MM.1S (cell line): ENCODE data around the gene AMIGO3.

Source experiments
- DNase-seq: peaks from one replicate; pipeline ENCODE4 v3.0.0-alpha.2; 2015
- H2AFZ ChIP-seq: fragments of 300-600 bp; sonication (generic); 2 replicates; pipeline ENCODE4 v1.6.0; 2016; ENCODE audit warnings: antibody characterized with exemption, low read length
- H3F3A ChIP-seq: fragments of 300-600 bp; sonication (generic); 2 replicates; pipeline ENCODE4 v1.6.1; 2016; ENCODE audit warnings: mild to moderate bottlenecking, antibody characterized with exemption, low read length, moderate library complexity, mixed read lengths; ENCODE audit not compliant: insufficient read depth
- H3K27ac ChIP-seq: fragments of 300-600 bp; sonication (generic); 2 replicates; pipeline ENCODE4 v1.5.1; 2016; ENCODE audit warnings: mild to moderate bottlenecking, low read length
- H3K27me3 ChIP-seq: fragments of 300-600 bp; sonication (generic); replicated peaks from 2 replicates; pipeline ENCODE4 v1.6.0; 2016; ENCODE audit warnings: low read length; ENCODE audit not compliant: insufficient read depth
- H3K36me3 ChIP-seq: fragments of 300-600 bp; sonication (generic); replicated peaks from 2 replicates; pipeline ENCODE4 v1.6.1; 2016; ENCODE audit warnings: mild to moderate bottlenecking, low read length, mixed read lengths; ENCODE audit not compliant: insufficient read depth
- H3K4me1 ChIP-seq: fragments of 300-600 bp; sonication (generic); 2 replicates; pipeline ENCODE4 v1.6.1; 2016; ENCODE audit warnings: low read length, mixed read lengths
- H3K4me2 ChIP-seq: fragments of 300-600 bp; sonication (generic); 2 replicates; pipeline ENCODE4 v1.6.0; 2016; ENCODE audit warnings: low read depth, low read length
- H3K4me3 ChIP-seq: fragments of 300-600 bp; sonication (generic); 2 replicates; pipeline ENCODE4 v1.5.1; 2016; ENCODE audit warnings: low read length, mixed read lengths
- H3K79me2 ChIP-seq: fragments of 300-600 bp; sonication (generic); 2 replicates; pipeline ENCODE4 v1.6.1; 2016; ENCODE audit warnings: mixed run types, low read length, mixed read lengths
- H3K9ac ChIP-seq: fragments of 300-600 bp; sonication (generic); 2 replicates; pipeline ENCODE4 v1.6.1; 2016; ENCODE audit warnings: low read length, mixed read lengths
- H3K9me2 ChIP-seq: fragments of 300-600 bp; sonication (generic); replicated peaks from 2 replicates; pipeline ENCODE4 v1.6.1; 2016; ENCODE audit warnings: mild to moderate bottlenecking, low read length, mixed read lengths; ENCODE audit not compliant: insufficient read depth
- H3K9me3 ChIP-seq: fragments of 300-600 bp; sonication (generic); replicated peaks from 2 replicates; pipeline ENCODE4 v1.6.1; 2016; ENCODE audit warnings: mild to moderate bottlenecking, low read length, mixed read lengths; ENCODE audit not compliant: insufficient read depth
- H4K20me1 ChIP-seq: fragments of 300-600 bp; sonication (generic); 2 replicates; pipeline ENCODE4 v1.6.1; 2016; ENCODE audit warnings: mild to moderate bottlenecking, low read length, moderate library complexity, mixed read lengths; ENCODE audit not compliant: insufficient read depth
- EZH2 ChIP-seq: fragments of 300-600 bp; sonication (generic); optimal IDR thresholded peaks from 2 replicates; pipeline ENCODE3; 2017; ENCODE audit warnings: low read depth, mild to moderate bottlenecking, antibody characterized with exemption, low read length, mixed read lengths
- EZH2phosphoT487 ChIP-seq: fragments of 300-600 bp; sonication (generic); IDR thresholded peaks from 2 replicates; pipeline ENCODE4 v1.6.1; 2018; ENCODE audit warnings: antibody characterized with exemption, low read length
- TF ChIP-seq, protein P1 (sequence below): fragments of 300-600 bp; sonication (generic); IDR thresholded peaks from 2 replicates; pipeline ENCODE4 v1.5.1; 2016; ENCODE audit warnings: antibody characterized with exemption, low read length, mixed read lengths

Gene AMIGO3

DNA sequence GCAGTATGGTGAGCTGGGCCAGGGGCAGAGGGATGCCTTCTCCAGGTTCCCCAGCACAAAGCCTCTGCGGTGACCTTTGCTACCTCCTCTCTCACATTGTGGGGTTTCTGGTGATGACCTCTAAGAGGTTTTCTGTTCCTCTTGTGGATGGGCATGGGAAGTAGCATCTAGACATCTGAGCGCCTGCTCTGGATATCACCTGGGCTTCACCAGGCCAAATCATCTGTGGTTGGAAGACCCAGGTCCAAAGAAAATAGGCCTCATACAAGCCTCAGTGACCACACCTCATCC is 38.3 kb downstream of the AMIGO3 start:
- Histone ChIP-seq H4K20me1 (no peaks in the 10 kb centered on the region), H3K36me3 (no peaks in the 10 kb centered on the region)

DNA sequence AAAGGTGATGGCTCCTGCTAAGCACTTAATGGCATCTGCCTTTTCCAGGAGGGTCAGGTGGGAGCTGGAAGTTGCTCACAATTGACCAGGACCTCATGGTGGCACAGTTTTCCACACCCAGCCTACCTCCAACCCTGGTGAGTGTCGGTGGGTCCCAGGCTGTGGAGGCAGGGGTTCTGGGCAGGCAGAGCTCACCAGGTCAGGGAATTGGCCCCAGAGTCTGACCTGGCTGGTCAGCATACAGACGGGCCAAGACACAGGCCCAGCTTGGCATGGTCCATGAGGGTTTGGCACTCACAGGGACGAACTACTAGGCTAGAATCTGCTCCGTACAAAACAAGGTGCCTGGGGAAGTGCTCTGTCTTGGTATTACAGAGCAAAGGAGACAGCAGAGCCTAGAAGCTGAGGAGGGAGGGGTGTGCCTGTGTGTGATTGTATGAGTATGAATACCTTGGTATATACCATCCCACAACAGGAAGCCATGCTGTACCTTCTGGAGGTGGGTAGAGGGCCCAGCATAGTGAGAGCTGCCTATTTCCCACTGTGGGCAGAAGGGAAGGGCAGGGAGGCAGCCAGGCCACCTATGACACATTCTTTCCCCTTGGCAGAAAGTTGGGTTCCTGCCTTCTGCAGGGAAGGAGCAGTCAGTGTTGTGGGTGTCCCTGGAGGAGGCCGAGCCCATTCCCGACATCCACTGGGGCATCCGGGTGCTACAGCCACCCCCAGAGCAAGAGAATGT is 38.8 kb downstream of the AMIGO3 start:
- Histone ChIP-seq H3K27me3 (no peaks in the 10 kb centered on the region), H3K27ac (no peak overlapping the region), H3K4me1 (no peaks in the 10 kb centered on the region), H3F3A (no peaks in the 10 kb centered on the region), H2AFZ (no peak overlapping the region), H3K4me3 (no peak overlapping the region), H3K4me2 (no peak overlapping the region), H4K20me1 (no peaks in the 10 kb centered on the region), H3K36me3 (no peaks in the 10 kb centered on the region), H3K79me2 (peaks cover 11% of the 10 kb centered on the region; the same call in 1 of the 2 replicates), H3K9ac (no peak overlapping the region), H3K9me2 (no peaks in the 10 kb centered on the region), H3K9me3 (no peaks in the 10 kb centered on the region)
- DNase-seq, result no peak
- TF ChIP-seq EZH2phosphoT487 (no peak), EZH2 (no peak)
- TF ChIP-seq, protein P1, sequence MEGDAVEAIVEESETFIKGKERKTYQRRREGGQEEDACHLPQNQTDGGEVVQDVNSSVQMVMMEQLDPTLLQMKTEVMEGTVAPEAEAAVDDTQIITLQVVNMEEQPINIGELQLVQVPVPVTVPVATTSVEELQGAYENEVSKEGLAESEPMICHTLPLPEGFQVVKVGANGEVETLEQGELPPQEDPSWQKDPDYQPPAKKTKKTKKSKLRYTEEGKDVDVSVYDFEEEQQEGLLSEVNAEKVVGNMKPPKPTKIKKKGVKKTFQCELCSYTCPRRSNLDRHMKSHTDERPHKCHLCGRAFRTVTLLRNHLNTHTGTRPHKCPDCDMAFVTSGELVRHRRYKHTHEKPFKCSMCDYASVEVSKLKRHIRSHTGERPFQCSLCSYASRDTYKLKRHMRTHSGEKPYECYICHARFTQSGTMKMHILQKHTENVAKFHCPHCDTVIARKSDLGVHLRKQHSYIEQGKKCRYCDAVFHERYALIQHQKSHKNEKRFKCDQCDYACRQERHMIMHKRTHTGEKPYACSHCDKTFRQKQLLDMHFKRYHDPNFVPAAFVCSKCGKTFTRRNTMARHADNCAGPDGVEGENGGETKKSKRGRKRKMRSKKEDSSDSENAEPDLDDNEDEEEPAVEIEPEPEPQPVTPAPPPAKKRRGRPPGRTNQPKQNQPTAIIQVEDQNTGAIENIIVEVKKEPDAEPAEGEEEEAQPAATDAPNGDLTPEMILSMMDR, result no peak

More for the DNA sequence above, 38.3 kb downstream of the AMIGO3 start:
- no peaks in the 10 kb centered on the region for H3K4me1 ChIP-seq
- peaks cover 6% of the 10 kb centered on the region; the same call in 1 of the 2 replicates for H3K79me2 ChIP-seq
- no peak for DNase-seq
- no peak overlapping the region for H3K4me3 ChIP-seq
- no peak overlapping the region for H3K4me2 ChIP-seq
- no peaks in the 10 kb centered on the region for H3F3A ChIP-seq
- H2AFZ ChIP-seq, result no peak overlapping the region
- H3K27ac ChIP-seq, result no peak overlapping the region
- no peaks in the 10 kb centered on the region for H3K9me3 ChIP-seq
- TF ChIP-seq EZH2phosphoT487, result no peak
- TF ChIP-seq, protein P1, result no peak
- TF ChIP-seq EZH2, result no peak
- H3K27me3 ChIP-seq, result no peaks in the 10 kb centered on the region
- H3K9me2 ChIP-seq, result no peaks in the 10 kb centered on the region
- no peak overlapping the region for H3K9ac ChIP-seq

DNA sequence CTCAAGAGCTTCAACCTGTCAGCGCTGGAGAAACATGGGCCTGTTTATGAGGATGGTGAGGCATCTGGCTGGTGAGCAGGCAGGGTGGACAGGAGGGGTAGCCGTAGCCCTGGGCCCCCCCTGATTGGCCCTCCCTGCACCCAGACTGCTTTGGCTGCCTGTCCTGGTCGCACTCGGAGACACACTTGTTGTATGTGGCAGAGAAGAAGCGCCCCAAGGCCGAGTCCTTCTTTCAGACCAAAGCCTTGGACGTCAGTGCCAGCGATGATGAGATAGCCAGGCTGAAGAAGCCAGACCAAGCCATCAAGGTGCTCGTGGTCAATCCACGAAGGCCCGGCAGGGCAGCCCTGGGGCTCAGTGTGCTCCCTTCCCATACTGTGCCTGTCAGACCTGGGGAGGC is 43.6 kb downstream of the AMIGO3 start:
- H3K36me3 ChIP-seq, result no peaks in the 10 kb centered on the region
- 0 out of 2 replicates have a peak, but pooled peaks cover 3% of the 10 kb centered on the region for H3K4me1 ChIP-seq
- no peaks in the 10 kb centered on the region for H3K9me3 ChIP-seq

More for the DNA sequence above, 43.6 kb downstream of the AMIGO3 start:
- Histone ChIP-seq H3K9me2 (no peaks in the 10 kb centered on the region), H3K9ac (no peak overlapping the region), H3K27me3 (no peaks in the 10 kb centered on the region), H3K27ac (no peak overlapping the region), H3K4me3 (no peak overlapping the region), H2AFZ (no peak overlapping the region), H3K79me2 (peaks cover 31% of the 10 kb centered on the region), H3K4me2 (no peak overlapping the region), H4K20me1 (no peaks in the 10 kb centered on the region), H3F3A (0 out of 2 replicates have a peak, but pooled peaks cover 10% of the 10 kb centered on the region)
- no peak for TF ChIP-seq EZH2phosphoT487
- no peak for TF ChIP-seq EZH2
- TF ChIP-seq, protein P1, result no peak
- no peak for DNase-seq
